ENCODE measurements around the gene HTT.

HTT gene

GRCh38 chr4:3074078-3074845 lies at the start of gene HTT, which contains the start of gene HTT-AS:
Gene HTT (plus strand): TSS chr4:3074681. CDS start chr4:3074826, 145 bp downstream.
Gene HTT-AS (minus strand): TSS chr4:3074538.
- DNase-seq (ENCODE audit: low read depth in 1 of 2, low spot score in 1 of 2), result peak; percentile 95 to 96

- no peak for DNase-seq (ENCODE audit: low read depth in 1 of 2, low spot score in 1 of 2)
Observed at GRCh38 chr4:3025881-3026280, 48.6 kb upstream of the HTT start.

- no peak for DNase-seq (ENCODE audit: low read depth in 1 of 2, low spot score in 1 of 2)
Observed at GRCh38 chr4:3026540-3026939, 47.9 kb upstream of the HTT start.

GRCh38 chr4:3029464-3029863 lies 45.0 kb upstream of the HTT start:
- no peak for DNase-seq (ENCODE audit: low read depth in 1 of 2, low spot score in 1 of 2)

DNA sequence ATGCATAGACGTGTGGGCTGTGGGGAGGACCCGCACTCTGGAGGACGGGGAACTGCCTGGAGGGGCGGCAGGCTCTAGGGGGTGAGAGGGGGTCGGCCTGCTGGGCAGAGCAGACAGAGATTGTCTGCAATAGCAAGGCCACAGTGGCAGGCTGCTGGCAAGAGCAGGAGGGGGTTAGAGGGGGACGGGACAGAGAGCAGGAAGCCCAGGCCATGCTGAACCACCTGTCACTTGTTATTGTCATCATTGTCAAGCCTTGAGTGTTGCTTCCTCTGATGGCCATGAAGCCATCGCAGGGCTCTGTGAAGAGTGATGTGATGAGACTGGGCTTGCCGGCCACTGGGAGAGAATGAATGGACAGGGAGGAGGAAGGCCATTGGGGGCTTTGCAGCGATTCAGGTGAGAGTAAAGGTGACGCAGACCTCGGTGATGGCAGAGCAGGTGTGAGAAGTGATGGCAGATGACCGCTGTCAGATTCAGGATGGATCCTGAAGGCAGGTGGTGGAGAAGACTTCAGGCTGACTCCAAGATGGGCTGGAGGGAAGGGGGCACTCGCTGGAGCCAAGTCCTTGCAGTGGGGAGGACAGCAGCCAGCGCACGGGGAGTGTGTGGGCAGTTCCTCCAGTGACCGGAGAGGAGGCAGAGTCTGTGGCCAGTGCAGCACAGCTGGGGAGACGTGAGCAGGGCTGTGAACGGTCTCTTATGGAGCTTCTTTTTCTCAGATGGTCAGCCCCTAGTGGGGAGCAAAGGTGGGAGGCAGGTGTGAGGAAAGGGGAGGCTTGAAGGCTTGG lies 43.7 kb upstream of the HTT start:
- no peak for DNase-seq (ENCODE audit: low read depth in 1 of 2, low spot score in 1 of 2)

DNA sequence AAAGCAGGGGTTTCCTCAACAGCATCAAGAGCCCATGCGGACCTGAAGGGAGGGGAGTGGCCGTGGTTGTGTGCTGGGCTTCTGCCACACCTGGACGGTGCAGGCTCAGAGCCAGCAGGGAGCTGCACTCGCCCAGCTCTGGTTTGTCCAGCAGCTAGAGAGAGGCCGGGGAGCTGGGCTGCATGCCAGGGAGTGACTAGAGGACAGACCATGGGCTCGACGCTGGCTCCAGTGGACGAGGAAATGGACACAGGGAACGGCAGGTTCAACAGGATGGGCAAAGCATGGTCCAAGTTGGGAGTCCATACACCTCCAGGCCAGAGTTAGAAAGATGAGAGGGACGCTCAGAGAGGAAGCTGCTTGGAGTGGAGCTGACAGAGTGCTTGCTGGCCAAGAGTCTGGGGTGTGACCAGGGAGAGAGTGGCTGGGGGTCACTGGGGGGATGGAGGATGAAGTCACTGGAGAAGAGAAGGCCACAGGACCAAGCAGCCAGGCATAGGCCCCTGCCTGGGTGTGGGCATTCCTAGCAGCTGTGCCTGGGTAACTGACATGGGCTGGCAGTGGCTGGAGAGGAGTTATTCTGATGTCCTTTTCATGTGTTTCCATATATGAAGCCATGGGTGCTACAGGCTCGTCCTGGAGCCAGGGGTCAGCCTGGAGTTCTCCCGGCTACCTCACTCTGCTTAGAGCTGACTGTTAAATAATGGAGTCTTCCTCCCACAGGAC lies 43.0 kb upstream of the HTT start:
- no peak for DNase-seq (ENCODE audit: low read depth in 1 of 2, low spot score in 1 of 2)

GRCh38 chr4:3034231-3034630 lies 40.2 kb upstream of the HTT start:
- DNase-seq (ENCODE audit: low read depth in 1 of 2, low spot score in 1 of 2), result no peak

DNA sequence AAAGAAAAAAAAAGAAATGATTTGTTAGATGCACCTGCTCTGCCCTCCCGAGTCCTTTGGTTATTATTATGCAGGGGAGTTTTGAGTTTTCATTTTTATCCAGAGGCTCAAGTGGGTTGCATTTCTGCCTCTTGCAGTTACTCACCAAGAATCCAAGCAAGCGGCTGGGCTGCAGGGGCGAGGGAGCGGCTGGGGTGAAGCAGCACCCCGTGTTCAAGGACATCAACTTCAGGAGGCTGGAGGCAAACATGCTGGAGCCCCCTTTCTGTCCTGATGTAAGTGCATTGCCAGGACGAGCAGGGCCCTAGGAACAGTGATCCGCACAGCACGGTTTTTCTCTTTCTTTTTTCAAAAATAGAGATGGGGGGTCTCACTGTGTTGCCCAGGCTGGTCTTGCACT lies 39.2 kb upstream of the HTT start:
- no peak for DNase-seq (ENCODE audit: low read depth in 1 of 2, low spot score in 1 of 2)

- no peak for DNase-seq (ENCODE audit: low read depth in 1 of 2, low spot score in 1 of 2)
Observed at GRCh38 chr4:3035674-3036073, 38.8 kb upstream of the HTT start.

- DNase-seq (ENCODE audit: low read depth in 1 of 2, low spot score in 1 of 2), result no peak
Observed at GRCh38 chr4:3036131-3036952, 38.1 kb upstream of the HTT start.

GRCh38 chr4:3037957-3038461 lies 36.5 kb upstream of the HTT start:
- no peak for DNase-seq (ENCODE audit: low read depth in 1 of 2, low spot score in 1 of 2)

GRCh38 chr4:3039706-3040366 lies 34.6 kb upstream of the HTT start:
- DNase-seq (ENCODE audit: low read depth in 1 of 2, low spot score in 1 of 2), result no peak

GRCh38 chr4:3040452-3041191 lies 33.9 kb upstream of the HTT start:
- DNase-seq (ENCODE audit: low read depth in 1 of 2, low spot score in 1 of 2), result no peak

GRCh38 chr4:3041192-3042142 lies 33.0 kb upstream of the HTT start:
- peak; percentile 14 to 29 for DNase-seq (ENCODE audit: low read depth in 1 of 2, low spot score in 1 of 2)

DNA sequence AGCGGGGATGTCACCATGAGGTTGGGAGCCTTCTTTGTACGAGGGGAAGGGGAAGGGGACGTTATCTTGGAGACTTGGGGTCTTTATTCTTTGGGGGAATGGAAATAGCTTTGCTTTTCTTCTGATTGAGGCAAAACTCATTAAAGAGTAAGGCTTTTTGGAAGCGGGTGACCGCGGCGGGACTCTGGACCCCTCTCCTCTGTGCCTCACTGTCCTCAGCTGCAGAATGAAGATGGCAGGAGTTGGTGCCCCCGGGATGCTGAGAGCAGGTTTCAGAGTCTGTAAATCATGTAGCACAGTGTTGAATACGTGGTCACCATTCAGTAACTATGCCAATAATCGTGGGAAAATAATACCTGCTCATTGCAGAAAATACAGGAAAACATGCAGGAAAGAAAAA lies 32.3 kb upstream of the HTT start:
- DNase-seq (ENCODE audit: low read depth in 1 of 2, low spot score in 1 of 2), result no peak

GRCh38 chr4:3043282-3044020 lies 31.0 kb upstream of the HTT start:
- no peak for DNase-seq (ENCODE audit: low read depth in 1 of 2, low spot score in 1 of 2)

Data from activated CD4-positive, alpha-beta T cell treated with anti-CD3 and anti-CD28 coated beads, Interleukin-2, amount 50 U/mL, for 24 hours (primary cell).